HepG2 (cell line): Measurements from ENCODE around the gene DENND11. TPM values are rescaled to one million over a fixed set of nuclear protein-coding genes. Genes with fewer than 3 reads are reported as not detected.

ENCODE experiments used
- ATAC-seq: fragments of 200-7000 bp; cut with Tn5 transposase; 3 replicates; pipeline ENCODE4 v1.9.1; 2020; ENCODE audit warnings: mild to moderate bottlenecking, moderate library complexity
- BruUV-seq: library from RNA; stranded (reverse); fragments of 400-500 nt; replicated peaks from 2 replicates; lab custom pipeline; 2021; lab: Mats Ljungman, UMichigan
- CTCF ChIA-PET: fragments of 300-600 bp; formaldehyde crosslinking; extraction: SDS; loops from one replicate; lab custom pipeline; 2021; ENCODE audit warnings: low total read pairs, inconsistent platforms, low intra/inter-chr PET ratio; lab: Yijun Ruan, JAX
- POLR2A ChIA-PET: fragments of 350-600 bp; sonication (Branson Sonifier 250); formaldehyde crosslinking; loops from one replicate; lab custom pipeline; 2020; ENCODE audit warnings: antibody characterized with exemption, inconsistent platforms; lab: Yijun Ruan, JAX
- DNase-seq: peaks from one replicate; pipeline ENCODE4 v3.0.0-alpha.2; 2015; ENCODE audit warnings: low spot score
- FAIRE-seq: peaks from 3 replicates; lab custom pipeline; 2011; peaks lifted over from hg19 to GRCh38; lab: Jason Lieb, UNC
- H2AFZ ChIP-seq: one replicate; pipeline ENCODE4 v1.6.1; 2011; ENCODE audit warnings: low read length, inconsistent platforms
- H3K27ac ChIP-seq: fragments of 300-600 bp; 3 replicates; pipeline ENCODE4 v1.8.0; 2011; ENCODE audit warnings: mixed run types, mild to moderate bottlenecking, mixed read lengths, low read length, inconsistent platforms; ENCODE audit not compliant: insufficient read depth; ENCODE audit errors: extremely low read length
- H3K27me3 ChIP-seq, 2 experiments: fragments of 200-600 bp in 1 of 2; 2 replicates in 1 of 2; 3 replicates in 1 of 2; pipeline versions ENCODE4 v1.6.0 to v1.8.0; 2011; ENCODE audit warnings: low read length in 2 of 2, mild to moderate bottlenecking in 2 of 2, moderate library complexity in 2 of 2, inconsistent platforms in 1 of 2; ENCODE audit not compliant: insufficient read depth in 2 of 2, control insufficient read depth in 1 of 2
- H3K36me3 ChIP-seq, 2 experiments: fragments of 200-600 bp in 1 of 2; replicated peaks in 1 of 2; 2 replicates in 1 of 2; 3 replicates in 1 of 2; pipeline versions ENCODE4 v1.5.1 to v1.8.0; 2011; ENCODE audit warnings: low read length in 2 of 2, inconsistent platforms in 1 of 2; ENCODE audit not compliant: insufficient read depth in 2 of 2, control insufficient read depth in 1 of 2
- H3K4me1 ChIP-seq: 2 replicates; pipeline ENCODE4 v1.5.1; 2012; ENCODE audit warnings: low read length, inconsistent platforms; ENCODE audit not compliant: insufficient read depth
- H3K4me2 ChIP-seq: 2 replicates; pipeline ENCODE4 v1.6.0; 2011; ENCODE audit warnings: low read depth, low read length, inconsistent platforms
- H3K4me3 ChIP-seq, 3 experiments: fragments of 200-600 bp in 1 of 3; sonication (generic), shearing (Covaris generic) in 1 of 3; replicated peaks in 1 of 3; 2 replicates each; pipeline ENCODE4 v1.5.1; 2011 to 2016; ENCODE audit warnings: low read length in 3 of 3, inconsistent platforms in 2 of 3, low read depth in 2 of 3, mild to moderate bottlenecking in 2 of 3, control low read depth in 1 of 3, mixed read lengths in 1 of 3; ENCODE audit not compliant: insufficient read depth in 1 of 3
- H3K79me2 ChIP-seq: one replicate; pipeline ENCODE4 v1.6.1; 2011; ENCODE audit warnings: low read length, inconsistent platforms; ENCODE audit not compliant: insufficient read depth
- H3K9ac ChIP-seq: 2 replicates; pipeline ENCODE4 v1.6.0; 2011; ENCODE audit warnings: mild to moderate bottlenecking, low read depth, low read length, inconsistent platforms; ENCODE audit not compliant: insufficient read depth
- H3K9me3 ChIP-seq: 2 replicates; pipeline ENCODE4 v1.5.1; 2012; ENCODE audit warnings: mild to moderate bottlenecking, low read length
- H4K20me1 ChIP-seq: 2 replicates; pipeline ENCODE4 v1.6.0; 2011; ENCODE audit warnings: inconsistent platforms, mild to moderate bottlenecking, low read length, moderate library complexity; ENCODE audit not compliant: insufficient read depth
- ATF4 ChIP-seq, 2 experiments: fragments of 450-650 bp in 1 of 2; sonication (generic) in 1 of 2; formaldehyde crosslinking; IDR thresholded peaks; 2 replicates each; pipeline versions ENCODE4 v1.5.0 to v1.8.0; 2020 to 2022; ENCODE audit warnings: mild to moderate bottlenecking in 1 of 2, missing genetic modification reagents in 1 of 2
- ATF7 ChIP-seq, 2 experiments: fragments of 450-650 bp in 1 of 2; sonication (generic) in 1 of 2; formaldehyde crosslinking in 1 of 2; IDR thresholded peaks; 2 replicates each; pipeline versions ENCODE4 v1.4.0 to v1.6.1; 2016 to 2020; ENCODE audit warnings: antibody characterized with exemption in 1 of 2, mild to moderate bottlenecking in 1 of 2, missing genetic modification reagents in 1 of 2
- CEBPB ChIP-seq: IDR thresholded peaks from 2 replicates; pipeline ENCODE4 v1.6.1; 2011; ENCODE audit warnings: low read depth, low read length, improper control_type of control experiment, borderline replicate concordance
- ELF3 ChIP-seq: IDR thresholded peaks from 2 replicates; pipeline ENCODE4 v1.6.1; 2016; ENCODE audit warnings: missing genetic modification reagents, missing compliant biosample characterization
- FOXK1 ChIP-seq: sonication (generic); formaldehyde crosslinking; IDR thresholded peaks from 2 replicates; pipeline ENCODE4 v1.4.0; 2020; ENCODE audit warnings: low read depth, missing genetic modification reagents, borderline replicate concordance
- NPAS2 ChIP-seq: sonication (generic); formaldehyde crosslinking; IDR thresholded peaks from 2 replicates; pipeline ENCODE4 v1.8.0; 2022; ENCODE audit warnings: mild to moderate bottlenecking, missing genetic modification reagents, borderline replicate concordance
- SP5 ChIP-seq: IDR thresholded peaks from 2 replicates; pipeline ENCODE4 v1.6.1; 2016; ENCODE audit warnings: low read depth, borderline replicate concordance
- ZSCAN12 ChIP-seq: sonication (generic); formaldehyde crosslinking; IDR thresholded peaks from 2 replicates; pipeline ENCODE4 v1.9.0; 2021; ENCODE audit warnings: mild to moderate bottlenecking, missing genetic modification reagents
- ZXDC ChIP-seq: sonication (generic); formaldehyde crosslinking; IDR thresholded peaks from 2 replicates; pipeline ENCODE4 v1.5.0; 2020; ENCODE audit warnings: mild to moderate bottlenecking, missing genetic modification reagents
- WGBS: methylation state at CpG from one replicate; pipeline ENCODE4 v1.1.6; 2017; ENCODE audit warnings: low lambda C conversion rate; 5-methylcytosine and 5-hydroxymethylcytosine counted together
- in situ Hi-C: cut with HindIII; loops from 2 replicates; pipeline ENCODE4 v1.10.0; 2017; ENCODE audit warnings: low pct_unique_long_range_greater_than_20kb; ENCODE audit not compliant: extremely low pct_ligation_motif_present
- intact Hi-C: fragments of 100-400 bp; cut with micrococcal nuclease; formaldehyde crosslinking; loops from one replicate; pipeline ENCODE4 v1.10.0; 2022; ENCODE audit not compliant: unreplicated experiment
- polyA plus RNA-seq, 8 experiments: library from polyadenylated mRNA; depleted of rRNA in 3 of 8; stranded (reverse) in 7 of 8; unstranded in 1 of 8; fragments of >200 nt; fragmentation: Illumina TruSeq in 4 of 8; extraction: Trizol in 4 of 8; gene quantifications; 2 replicates each; pipeline versions ENCODE4 v1.2.1 to v1.2.3, GENCODE V29; 2011 to 2016; ENCODE audit warnings: low read depth in 4 of 8, missing spikeins in 1 of 8, mixed read lengths in 1 of 8; ENCODE audit not compliant: insufficient read depth in 1 of 8
- total RNA-seq, 5 experiments: library from RNA; depleted of rRNA; stranded (reverse); fragments of >200 nt; fragmentation: Illumina TruSeq; extraction: Trizol; gene quantifications; 2 replicates each; pipeline ENCODE4 v1.2.3, GENCODE V29; 2016; ENCODE audit warnings: low read depth in 1 of 5
- TF ChIP-seq, protein P1 (sequence below): sonication (generic); formaldehyde crosslinking; IDR thresholded peaks from 2 replicates; pipeline ENCODE4 v1.5.1; 2020; ENCODE audit warnings: mild to moderate bottlenecking, missing genetic modification reagents, moderate library complexity

The DENND11 gene
- total and polyA plus RNA-seq, 2 of the 13 experiments (the other 11 are each of a cell fraction or from before 2014, with no cell fraction given): 7.1 to 10.5 TPM

- CTCF ChIA-PET: interaction anchor here (2.5 kb wide), 1 partner anchor 83 kb away, joined by 16 read pairs; no protein-coding TSS in a partner anchor
- ATAC-seq: peak; percentile 32
- intact Hi-C loops: no loop called here
- Histone ChIP-seq H3K27me3 (no peaks in the 10 kb centered on the region; a peak in 1 of 5 replicates), H3K27ac (peak overlapping the region; percentile 81), H2AFZ (peak overlapping the region; percentile 95), H3K4me3 (peak overlapping the region; percentile 62 to 93 (median 78)), H3K36me3 (peaks cover 4 to 19% of the 10 kb centered on the region in 2 experiments), H3K4me1 (peaks cover 29% of the 10 kb centered on the region), H3K9me3 (no peaks in the 10 kb centered on the region), H4K20me1 (no peaks in the 10 kb centered on the region), H3K9ac (peak overlapping the region; percentile 65), H3K79me2 (peaks cover 32% of the 10 kb centered on the region), H3K4me2 (peak overlapping the region; percentile 75)
- peak; percentile 25 for DNase-seq
- BruUV-seq: TSS peak; percentile 86
- in situ Hi-C loops: loop anchor here (10.0 kb wide), 1 partner anchor 82 kb away; no protein-coding TSS in a partner anchor
- POLR2A ChIA-PET: interaction anchor here (0.6 to 2.1 kb wide), 7 partner anchors 21 to 722 kb away, joined by 3 to 18 read pairs (median 6); partner anchors contain the start of genes DENND11, MRPS33 and WEE2
- FAIRE-seq: no peak
- WGBS: 25% methylated on average over 11 of the region's 11 CpGs
- TF ChIP-seq ZSCAN12 (no peak), ATF4 (CRISPR knock-in tag; IDR thresholded peaks at IDR 0.05) (peak in 1 of 2 experiments; percentile 60; a peak in 1 of 4 replicates), ZXDC (CRISPR knock-in tag) (no peak), ATF7 (IDR thresholded peaks at IDR 0.05) (peak; percentile 69), ATF7 (CRISPR knock-in tag; IDR thresholded peaks at IDR 0.05) (no peak), CEBPB (peak; percentile 82; the same call in 1 of the 2 replicates), NPAS2 (CRISPR knock-in tag) (no peak), FOXK1 (CRISPR knock-in tag) (0 out of 2 replicates have a peak, but pooled peaks have one; percentile 15), ELF3 (0 out of 2 replicates have a peak, but pooled peaks have one; percentile 9), SP5 (CRISPR knock-in tag) (no peak)
- TF ChIP-seq, protein P1, sequence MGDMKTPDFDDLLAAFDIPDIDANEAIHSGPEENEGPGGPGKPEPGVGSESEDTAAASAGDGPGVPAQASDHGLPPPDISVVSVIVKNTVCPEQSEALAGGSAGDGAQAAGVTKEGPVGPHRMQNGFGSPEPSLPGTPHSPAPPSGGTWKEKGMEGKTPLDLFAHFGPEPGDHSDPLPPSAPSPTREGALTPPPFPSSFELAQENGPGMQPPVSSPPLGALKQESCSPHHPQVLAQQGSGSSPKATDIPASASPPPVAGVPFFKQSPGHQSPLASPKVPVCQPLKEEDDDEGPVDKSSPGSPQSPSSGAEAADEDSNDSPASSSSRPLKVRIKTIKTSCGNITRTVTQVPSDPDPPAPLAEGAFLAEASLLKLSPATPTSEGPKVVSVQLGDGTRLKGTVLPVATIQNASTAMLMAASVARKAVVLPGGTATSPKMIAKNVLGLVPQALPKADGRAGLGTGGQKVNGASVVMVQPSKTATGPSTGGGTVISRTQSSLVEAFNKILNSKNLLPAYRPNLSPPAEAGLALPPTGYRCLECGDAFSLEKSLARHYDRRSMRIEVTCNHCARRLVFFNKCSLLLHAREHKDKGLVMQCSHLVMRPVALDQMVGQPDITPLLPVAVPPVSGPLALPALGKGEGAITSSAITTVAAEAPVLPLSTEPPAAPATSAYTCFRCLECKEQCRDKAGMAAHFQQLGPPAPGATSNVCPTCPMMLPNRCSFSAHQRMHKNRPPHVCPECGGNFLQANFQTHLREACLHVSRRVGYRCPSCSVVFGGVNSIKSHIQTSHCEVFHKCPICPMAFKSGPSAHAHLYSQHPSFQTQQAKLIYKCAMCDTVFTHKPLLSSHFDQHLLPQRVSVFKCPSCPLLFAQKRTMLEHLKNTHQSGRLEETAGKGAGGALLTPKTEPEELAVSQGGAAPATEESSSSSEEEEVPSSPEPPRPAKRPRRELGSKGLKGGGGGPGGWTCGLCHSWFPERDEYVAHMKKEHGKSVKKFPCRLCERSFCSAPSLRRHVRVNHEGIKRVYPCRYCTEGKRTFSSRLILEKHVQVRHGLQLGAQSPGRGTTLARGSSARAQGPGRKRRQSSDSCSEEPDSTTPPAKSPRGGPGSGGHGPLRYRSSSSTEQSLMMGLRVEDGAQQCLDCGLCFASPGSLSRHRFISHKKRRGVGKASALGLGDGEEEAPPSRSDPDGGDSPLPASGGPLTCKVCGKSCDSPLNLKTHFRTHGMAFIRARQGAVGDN (CRISPR knock-in tag): no peak
Observed at GRCh38 chr7:141737118-141737835, 35.3 kb upstream of the DENND11 start.
